OCI-LY7 (cell line): ENCODE measurements around the gene UCK2. TPM values are rescaled to one million over a fixed set of nuclear protein-coding genes. Genes with fewer than 3 reads are reported as not detected.

Source experiments
- BruUV-seq: library from RNA; stranded (reverse); fragments of 400-500 nt; replicated peaks from 2 replicates; lab custom pipeline; 2021; lab: Mats Ljungman, UMichigan
- CTCF ChIA-PET: fragments of 300-600 bp; sonication (Branson Sonifier 250); formaldehyde crosslinking; loops from one replicate; lab custom pipeline; 2022; ENCODE audit warnings: antibody characterized with exemption; ENCODE audit not compliant: unreplicated experiment; lab: Charles Lee
- POLR2A ChIA-PET: fragments of 300-600 bp; sonication (Branson Sonifier 250); formaldehyde crosslinking; loops from one replicate; lab custom pipeline; 2022; ENCODE audit warnings: antibody characterized with exemption; lab: Charles Lee
- DNase-seq: peaks from one replicate; pipeline ENCODE4 v3.0.0-alpha.2; 2015; ENCODE audit warnings: low spot score
- H2AFZ ChIP-seq: fragments of 200-600 bp; sonication (generic), shearing (Covaris generic); 2 replicates; pipeline ENCODE4 v1.6.1; 2014; ENCODE audit warnings: mild to moderate bottlenecking, antibody characterized with exemption, low read length, moderate library complexity
- H3K27ac ChIP-seq: fragments of 200-600 bp; sonication (generic); 2 replicates; pipeline ENCODE4 v1.5.1; 2014; ENCODE audit warnings: mixed run types, low read depth, mild to moderate bottlenecking, moderate library complexity, low read length, inconsistent platforms; ENCODE audit not compliant: poor library complexity, severe bottlenecking
- H3K36me3 ChIP-seq: fragments of 200-600 bp; sonication (generic); 2 replicates; pipeline ENCODE4 v1.6.1; 2014; ENCODE audit warnings: mild to moderate bottlenecking, antibody characterized with exemption, low read length, moderate library complexity, mixed read lengths; ENCODE audit not compliant: insufficient read depth
- H3K4me1 ChIP-seq: fragments of 200-600 bp; sonication (generic); 2 replicates; pipeline ENCODE4 v1.5.1; 2014; ENCODE audit warnings: mild to moderate bottlenecking, low read length; ENCODE audit not compliant: insufficient read depth, poor library complexity, severe bottlenecking
- H3K4me2 ChIP-seq: fragments of 200-600 bp; sonication (generic); 2 replicates; pipeline ENCODE4 v1.6.1; 2014; ENCODE audit warnings: mild to moderate bottlenecking, low read length
- H3K4me3 ChIP-seq: fragments of 200-600 bp; sonication (generic); 2 replicates; pipeline ENCODE4 v1.5.1; 2014; ENCODE audit warnings: mild to moderate bottlenecking, low read depth, low read length; ENCODE audit not compliant: poor library complexity, severe bottlenecking
- H3K79me2 ChIP-seq: fragments of 200-600 bp; sonication (generic); 2 replicates; pipeline ENCODE4 v1.6.1; 2016; ENCODE audit warnings: low read depth, mild to moderate bottlenecking, low read length, moderate library complexity, mixed read lengths; ENCODE audit not compliant: insufficient read depth
- H3K9me2 ChIP-seq: fragments of 200-600 bp; sonication (generic); 2 replicates; pipeline ENCODE4 v1.6.1; 2016; ENCODE audit warnings: mild to moderate bottlenecking, low read length, mixed read lengths; ENCODE audit not compliant: insufficient read depth
- H3K9me3 ChIP-seq: fragments of 200-600 bp; sonication (generic); 2 replicates; pipeline ENCODE4 v1.6.1; 2014; ENCODE audit warnings: mild to moderate bottlenecking, mixed run types, low read length, mixed read lengths
- H4K20me1 ChIP-seq: fragments of 200-600 bp; sonication (generic); 2 replicates; pipeline ENCODE4 v1.6.1; 2014; ENCODE audit warnings: mild to moderate bottlenecking, antibody characterized with exemption, low read length, moderate library complexity, mixed read lengths; ENCODE audit not compliant: insufficient read depth
- EZH2phosphoT487 ChIP-seq: fragments of 200-600 bp; sonication (generic); IDR thresholded peaks from 2 replicates; pipeline ENCODE4 v1.6.1; 2018; ENCODE audit warnings: low read depth, borderline replicate concordance, mild to moderate bottlenecking, mixed run types, antibody characterized with exemption, low read length, moderate library complexity, mixed read lengths
- intact Hi-C: fragments of 100-400 bp; cut with micrococcal nuclease; formaldehyde crosslinking; loops from one replicate; pipeline ENCODE4 v1.10.0; 2022; ENCODE audit not compliant: unreplicated experiment
- total RNA-seq, 2 experiments: library from RNA; depleted of rRNA in 1 of 2; stranded (reverse); fragments of >200 nt in 1 of 2; shearing (Covaris generic) in 1 of 2; gene quantifications; 2 replicates each; pipeline ENCODE4 v1.2.3, GENCODE V29; 2014 to 2022
- TF ChIP-seq, protein P1 (sequence below): fragments of 200-600 bp; sonication (generic); conservative IDR thresholded peaks from 2 replicates; pipeline ENCODE4 v1.5.1; 2014; ENCODE audit warnings: mild to moderate bottlenecking, antibody characterized with exemption, low read length, moderate library complexity, mixed read lengths

The UCK2 gene
- total RNA-seq, 2 experiments from 2014 or later, result 66.0 to 75.8 TPM

DNA sequence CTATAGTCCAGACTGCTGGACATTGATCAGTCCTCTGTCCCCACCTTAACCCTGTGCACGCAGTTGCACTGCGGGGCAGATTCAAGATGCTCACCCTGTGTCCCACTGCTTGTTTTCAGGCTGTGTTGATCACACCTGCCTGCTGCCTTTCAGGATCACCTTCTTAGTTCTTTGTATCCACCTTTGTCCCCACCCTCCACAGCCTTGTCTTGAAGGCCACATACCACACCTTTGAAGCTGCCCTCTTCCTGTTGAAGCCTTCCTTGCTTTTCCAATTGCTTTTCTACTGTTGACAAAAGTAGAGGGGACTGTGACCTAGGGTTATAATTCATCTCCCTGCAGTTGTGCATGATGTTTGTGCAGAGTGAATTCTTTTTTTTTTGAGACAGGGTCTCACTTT, 32.7 kb downstream of the UCK2 start:
- Histone ChIP-seq H3K4me3 (no peak overlapping the region), H3K9me2 (no peaks in the 10 kb centered on the region), H3K9me3 (no peaks in the 10 kb centered on the region), H4K20me1 (peaks cover 21% of the 10 kb centered on the region; the same call in 1 of the 2 replicates), H3K27ac (no peak overlapping the region), H3K4me2 (no peak overlapping the region), H2AFZ (no peak overlapping the region), H3K4me1 (peaks cover 6% of the 10 kb centered on the region), H3K79me2 (peaks cover 59% of the 10 kb centered on the region), H3K36me3 (no peaks in the 10 kb centered on the region)
- no TSS peak for BruUV-seq
- TF ChIP-seq EZH2phosphoT487, result no peak
- TF ChIP-seq, protein P1, sequence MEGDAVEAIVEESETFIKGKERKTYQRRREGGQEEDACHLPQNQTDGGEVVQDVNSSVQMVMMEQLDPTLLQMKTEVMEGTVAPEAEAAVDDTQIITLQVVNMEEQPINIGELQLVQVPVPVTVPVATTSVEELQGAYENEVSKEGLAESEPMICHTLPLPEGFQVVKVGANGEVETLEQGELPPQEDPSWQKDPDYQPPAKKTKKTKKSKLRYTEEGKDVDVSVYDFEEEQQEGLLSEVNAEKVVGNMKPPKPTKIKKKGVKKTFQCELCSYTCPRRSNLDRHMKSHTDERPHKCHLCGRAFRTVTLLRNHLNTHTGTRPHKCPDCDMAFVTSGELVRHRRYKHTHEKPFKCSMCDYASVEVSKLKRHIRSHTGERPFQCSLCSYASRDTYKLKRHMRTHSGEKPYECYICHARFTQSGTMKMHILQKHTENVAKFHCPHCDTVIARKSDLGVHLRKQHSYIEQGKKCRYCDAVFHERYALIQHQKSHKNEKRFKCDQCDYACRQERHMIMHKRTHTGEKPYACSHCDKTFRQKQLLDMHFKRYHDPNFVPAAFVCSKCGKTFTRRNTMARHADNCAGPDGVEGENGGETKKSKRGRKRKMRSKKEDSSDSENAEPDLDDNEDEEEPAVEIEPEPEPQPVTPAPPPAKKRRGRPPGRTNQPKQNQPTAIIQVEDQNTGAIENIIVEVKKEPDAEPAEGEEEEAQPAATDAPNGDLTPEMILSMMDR, result no peak
- POLR2A ChIA-PET, result interaction anchor here (0.7 to 2.1 kb wide), 2 partner anchors 12 to 17 kb away, joined by 4 to 7 read pairs; no protein-coding TSS in a partner anchor
- CTCF ChIA-PET, result no interaction called here
- DNase-seq, result no peak
- intact Hi-C loops, result no loop called here

DNA sequence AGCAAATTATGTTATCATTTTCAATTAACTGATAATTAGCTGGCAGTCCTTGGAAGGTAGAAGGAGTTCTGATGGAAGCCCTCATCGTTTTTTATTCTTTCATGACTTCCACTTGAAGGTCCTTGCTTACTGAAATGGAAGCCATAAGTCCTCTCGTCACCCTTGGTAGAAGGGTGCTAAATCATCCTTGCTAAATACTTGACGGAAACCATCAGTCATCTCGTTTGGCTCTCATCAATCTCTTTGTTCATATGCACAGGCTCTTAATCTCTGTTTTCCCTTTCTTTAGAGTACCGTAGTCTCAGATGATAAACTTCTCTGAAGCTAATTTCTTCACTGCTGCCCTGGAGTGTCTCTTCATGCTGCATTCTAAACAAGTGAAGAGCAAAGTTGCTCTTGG, 34.5 kb downstream of the UCK2 start:
- H3K36me3 ChIP-seq, result peaks cover 7% of the 10 kb centered on the region; the same call in 1 of the 2 replicates
- no peak overlapping the region; the same call in 1 of the 2 replicates for H3K4me2 ChIP-seq
- BruUV-seq, result no TSS peak
- no peak for TF ChIP-seq EZH2phosphoT487
- TF ChIP-seq, protein P1, result no peak
- no peak overlapping the region for H2AFZ ChIP-seq
- ChIA-PET CTCF (interaction anchor here (0.6 kb wide), 1 partner anchor 8 kb away, joined by 3 read pairs; no protein-coding TSS in a partner anchor), POLR2A (interaction anchor here (2.1 kb wide), 1 partner anchor 19 kb away, joined by 7 read pairs; no protein-coding TSS in a partner anchor)
- no peaks in the 10 kb centered on the region for H3K9me3 ChIP-seq
- H3K27ac ChIP-seq, result no peak overlapping the region
- peaks cover 6% of the 10 kb centered on the region for H3K4me1 ChIP-seq
- DNase-seq, result no peak
- intact Hi-C loops, result no loop called here
- no peaks in the 10 kb centered on the region for H3K9me2 ChIP-seq
- H3K4me3 ChIP-seq, result no peak overlapping the region
- peaks cover 11% of the 10 kb centered on the region; the same call in 1 of the 2 replicates for H4K20me1 ChIP-seq
- peaks cover 51% of the 10 kb centered on the region for H3K79me2 ChIP-seq

DNA sequence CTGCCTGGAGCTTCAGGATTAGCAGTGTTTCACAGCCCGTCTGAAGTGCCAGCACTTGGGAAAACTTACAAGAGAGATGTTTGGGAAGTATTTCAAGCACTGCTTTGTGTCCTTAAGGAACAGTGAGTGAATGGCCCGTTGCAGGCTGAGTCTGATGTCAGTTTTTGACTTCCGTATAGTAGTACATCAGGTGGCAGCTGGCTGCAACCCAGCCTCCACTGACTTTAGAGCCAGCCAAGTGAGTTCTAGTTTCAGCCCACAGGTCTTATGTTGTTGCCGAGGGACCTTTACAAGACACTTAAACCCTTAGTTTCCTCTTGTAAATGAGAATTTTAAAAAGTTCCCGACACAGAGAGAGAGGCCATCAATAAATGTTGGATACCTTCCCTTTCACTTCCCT, 35.0 kb downstream of the UCK2 start:
- H3K79me2 ChIP-seq, result peaks cover 46% of the 10 kb centered on the region
- peak; percentile 27 for DNase-seq
- intact Hi-C loops, result no loop called here
- CTCF ChIA-PET, result interaction anchor here (0.6 kb wide), 1 partner anchor 7 kb away, joined by 3 read pairs; no protein-coding TSS in a partner anchor
- H3K36me3 ChIP-seq, result peaks cover 7% of the 10 kb centered on the region; the same call in 1 of the 2 replicates
- H3K4me1 ChIP-seq, result peaks cover 6% of the 10 kb centered on the region
- H3K27ac ChIP-seq, result no peak overlapping the region
- no peak overlapping the region for H2AFZ ChIP-seq
- no peak overlapping the region for H3K4me3 ChIP-seq
- TF ChIP-seq, protein P1, result no peak
- TF ChIP-seq EZH2phosphoT487, result no peak
- H3K4me2 ChIP-seq, result no peak overlapping the region; the same call in 1 of the 2 replicates
- BruUV-seq, result no TSS peak
- H3K9me3 ChIP-seq, result no peaks in the 10 kb centered on the region
- peaks cover 6% of the 10 kb centered on the region; the same call in 1 of the 2 replicates for H4K20me1 ChIP-seq
- POLR2A ChIA-PET, result interaction anchor here (1.0 kb wide), 1 partner anchor 11 kb away, joined by 3 read pairs; no protein-coding TSS in a partner anchor
- H3K9me2 ChIP-seq, result no peaks in the 10 kb centered on the region
